Measurements from ENCODE around the gene NR1D2.

NR1D2 gene

DNA sequence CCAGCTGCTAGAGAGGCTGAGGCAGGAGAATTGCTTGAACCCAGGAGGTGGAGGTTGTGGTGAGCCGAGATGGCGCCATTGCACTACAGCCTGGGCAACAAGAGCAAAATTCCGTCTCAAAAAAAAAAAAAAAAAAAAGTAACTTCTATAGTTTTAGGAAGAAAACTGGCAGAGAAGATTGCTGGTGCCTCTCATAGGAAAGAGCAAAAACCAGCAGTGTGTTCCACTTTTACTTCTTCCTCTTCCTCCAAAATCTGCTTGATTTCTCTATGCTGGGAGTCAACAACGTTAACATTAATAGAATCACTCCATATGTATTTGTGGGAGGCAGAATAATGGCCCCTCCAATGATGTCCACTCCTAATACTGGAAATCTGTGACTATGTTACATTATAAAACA, 12.5 kb upstream of the NR1D2 start:
- no peak for DNase-seq

DNA sequence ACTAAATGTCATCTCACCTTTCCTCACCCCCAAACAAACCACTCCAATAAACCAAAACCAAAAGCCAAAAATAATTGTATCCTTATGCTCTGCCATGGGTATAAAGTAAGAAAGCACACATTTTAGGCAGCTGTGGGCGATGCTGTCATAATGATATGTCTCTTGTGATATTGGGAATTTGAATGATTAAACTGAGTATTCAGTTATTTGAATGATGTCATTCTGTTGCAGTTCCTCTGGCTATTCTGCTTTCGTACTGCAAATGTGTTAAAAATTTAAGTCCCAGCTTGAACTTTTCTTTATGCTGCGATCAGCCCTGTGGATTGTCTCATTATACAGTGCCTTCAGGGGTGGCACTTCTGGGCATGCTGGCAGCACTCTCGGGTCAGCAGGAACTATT, 10.8 kb upstream of the NR1D2 start:
- no peak for DNase-seq

DNA sequence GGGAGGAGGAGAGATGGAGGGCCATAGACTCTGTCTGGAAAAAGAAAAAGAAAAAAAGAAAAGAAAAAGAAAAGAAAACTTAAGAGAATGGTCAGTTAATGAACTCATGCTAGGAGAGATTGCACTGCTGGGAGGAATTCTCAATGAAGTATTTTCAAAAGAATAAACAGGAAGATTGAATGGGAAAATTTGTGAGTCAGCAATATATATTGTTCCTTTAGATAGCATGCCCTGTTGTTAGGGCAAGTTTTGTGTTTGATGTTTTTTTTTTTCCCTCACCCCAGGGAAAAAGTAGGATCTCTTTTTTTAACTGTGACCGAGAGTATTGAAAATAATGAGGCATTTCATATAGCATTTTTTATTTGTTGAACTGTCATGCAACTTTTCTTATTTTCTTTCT, 7.8 kb upstream of the NR1D2 start:
- DNase-seq: no peak

DNA sequence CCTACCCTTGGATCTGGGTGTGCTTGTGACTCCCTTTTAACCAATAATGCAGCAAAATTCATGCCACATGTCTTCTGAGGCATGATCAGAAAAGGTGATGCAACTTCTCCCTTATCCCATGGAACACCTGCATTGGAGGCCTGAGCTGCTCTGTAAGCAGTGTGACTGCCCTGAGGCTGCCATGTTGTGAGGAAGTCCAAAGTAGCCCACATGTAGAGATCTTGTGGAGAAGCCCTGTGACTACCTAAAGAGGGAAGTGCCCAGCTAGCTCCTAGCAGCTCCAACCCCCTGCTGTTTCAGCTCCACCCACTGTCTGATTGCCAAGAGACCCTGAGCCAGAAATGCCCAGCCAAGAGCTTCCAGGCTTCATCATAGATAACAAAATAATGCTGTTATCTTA, 6.4 kb upstream of the NR1D2 start:
- no peak for DNase-seq

DNA sequence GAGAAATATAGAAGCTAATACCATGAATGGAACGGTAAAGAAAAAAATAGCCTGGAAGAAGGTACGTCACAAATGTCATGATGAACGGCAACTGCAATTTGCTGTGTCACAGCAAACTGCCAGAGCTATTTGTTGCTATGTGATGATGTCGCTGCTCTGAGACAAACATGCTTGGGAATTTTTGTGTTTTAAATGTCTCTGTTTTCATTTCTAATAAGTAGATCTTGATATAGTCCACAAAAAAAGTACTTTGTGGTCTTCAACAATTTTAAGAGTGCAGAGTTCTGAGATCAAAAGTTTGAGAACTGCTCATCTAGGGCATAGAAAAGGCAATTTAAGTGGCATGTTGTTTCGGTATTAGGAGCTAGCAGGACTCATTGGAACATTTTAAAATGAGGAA, 4.3 kb upstream of the NR1D2 start:
- no peak for DNase-seq

DNA sequence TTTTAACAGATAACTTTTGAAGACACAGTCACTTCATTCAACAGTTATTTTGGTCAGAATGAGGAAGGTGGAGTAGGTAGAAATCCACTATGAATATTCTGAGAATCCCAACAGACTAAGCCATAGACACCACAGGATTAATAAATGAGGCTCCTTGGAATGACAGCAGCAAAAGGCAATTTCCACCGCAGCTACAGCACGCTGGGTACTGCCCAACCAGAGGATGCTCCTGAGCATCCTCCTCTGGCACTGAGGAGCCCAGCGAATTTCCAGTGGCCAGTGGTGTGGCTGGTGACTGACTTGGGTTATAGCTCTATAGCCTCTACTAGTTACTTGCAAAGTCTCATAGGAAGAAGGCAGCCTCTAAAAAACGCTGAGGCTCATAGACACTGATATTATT, 3.6 kb upstream of the NR1D2 start:
- no peak for DNase-seq

DNA sequence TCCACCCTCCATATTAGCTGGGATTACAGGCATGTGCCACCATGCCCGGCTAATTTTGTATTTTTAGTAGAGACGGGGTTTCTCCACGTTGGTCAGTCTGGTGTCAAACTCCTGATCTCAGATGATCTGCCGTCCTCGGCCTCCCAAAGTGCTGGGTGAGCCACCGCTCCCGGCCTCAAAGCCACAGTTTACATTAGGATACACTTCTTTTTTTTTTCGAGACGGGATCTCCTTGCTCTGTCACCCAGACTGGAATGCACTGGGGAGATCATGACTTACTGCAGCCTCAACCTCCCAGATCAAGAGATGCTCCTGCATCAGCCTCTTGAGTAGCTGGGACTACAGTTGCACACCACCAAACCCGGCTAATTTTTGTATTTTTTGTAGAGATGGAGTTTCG, 2.5 kb upstream of the NR1D2 start:
- no peak for DNase-seq

DNA sequence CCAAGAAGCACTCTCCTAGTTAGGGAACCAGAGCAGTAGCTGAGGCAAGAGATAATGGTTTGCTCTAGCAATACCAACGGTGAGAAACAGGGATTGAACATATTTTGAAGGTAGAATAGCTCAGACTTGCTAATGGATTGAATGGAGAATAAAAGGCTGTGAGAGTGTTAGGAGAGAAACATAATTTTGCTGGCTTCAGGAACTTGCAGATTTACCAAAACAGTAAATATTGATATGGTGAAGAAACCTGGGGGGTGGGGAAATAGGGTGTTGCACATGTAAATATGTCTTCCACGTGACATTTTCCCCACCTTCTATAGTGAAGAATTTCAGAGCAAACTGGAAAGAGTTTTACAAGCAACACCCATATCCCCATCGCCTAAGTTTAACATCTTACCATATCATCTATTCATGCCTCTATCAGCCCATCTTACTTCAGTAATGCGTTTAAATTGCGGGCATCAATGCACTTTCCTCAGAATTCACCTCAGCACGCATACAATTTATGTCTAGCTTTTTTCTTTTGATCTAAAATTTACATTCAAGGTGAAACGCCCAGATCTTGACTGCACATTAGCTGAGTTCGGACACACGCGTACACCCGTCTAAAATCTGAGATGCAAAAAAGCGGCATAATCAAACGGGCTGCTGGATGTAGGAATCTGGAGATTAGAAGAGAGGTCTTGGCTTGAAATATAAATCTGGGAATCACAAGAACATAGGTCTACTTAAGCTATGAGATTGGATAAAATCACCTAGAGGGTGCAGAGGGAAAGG, 891 bp upstream of the NR1D2 start:
- no peak for DNase-seq

DNA sequence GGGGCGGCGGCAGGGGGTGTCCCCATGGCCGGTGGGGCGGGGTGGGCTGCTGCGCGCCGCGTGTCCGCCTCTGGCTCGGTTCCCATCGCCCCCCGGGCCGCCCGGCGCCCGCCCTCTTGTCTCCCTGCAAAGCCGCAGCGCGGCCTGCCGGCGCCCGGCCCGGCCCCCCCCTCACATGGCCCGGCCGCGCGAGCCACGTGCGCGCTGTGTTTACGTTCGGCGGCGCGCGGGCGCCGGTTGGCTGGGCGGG, 502 bp downstream of the NR1D2 start:
- DNase-seq: no peak

DNA sequence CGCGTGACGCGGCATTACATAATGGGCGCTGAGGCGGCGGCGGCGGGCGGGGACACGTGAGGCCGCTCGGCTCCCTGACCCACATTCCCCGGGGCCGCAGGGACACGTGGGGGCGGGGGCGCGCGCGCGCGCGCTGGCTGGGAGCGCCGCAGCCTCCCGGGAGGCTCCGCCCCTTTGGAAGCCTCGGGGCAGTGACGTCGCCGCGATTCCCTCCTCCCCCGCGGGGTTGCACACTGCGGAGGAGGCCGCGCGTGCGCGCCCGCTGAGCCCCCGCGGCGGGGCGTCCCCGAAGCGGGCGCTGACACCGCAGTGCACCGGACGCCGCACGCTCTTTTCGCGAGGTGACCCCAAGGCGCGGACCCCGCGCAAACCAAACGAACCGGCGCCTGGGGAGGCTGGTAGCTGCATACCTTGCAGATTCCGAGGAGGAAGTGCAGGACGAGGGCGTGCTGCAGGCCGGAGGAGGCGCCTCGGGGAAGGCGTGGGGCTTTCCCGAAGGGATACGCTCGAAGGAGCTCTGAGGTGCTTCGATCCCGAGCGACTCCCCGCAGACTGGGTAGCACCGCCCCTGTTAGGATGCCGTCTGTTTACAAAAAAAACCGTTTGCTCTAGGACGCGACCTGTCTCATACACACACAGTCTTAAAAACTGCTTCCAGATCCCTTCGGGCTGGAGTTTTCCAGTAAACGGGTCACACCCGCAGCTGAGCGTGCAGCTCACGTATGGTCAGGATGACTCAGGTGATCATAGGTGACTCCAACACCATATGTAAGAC, 1.0 kb downstream of the NR1D2 start:
- DNase-seq: peak; percentile 96 to 98 (median 97)

DNA sequence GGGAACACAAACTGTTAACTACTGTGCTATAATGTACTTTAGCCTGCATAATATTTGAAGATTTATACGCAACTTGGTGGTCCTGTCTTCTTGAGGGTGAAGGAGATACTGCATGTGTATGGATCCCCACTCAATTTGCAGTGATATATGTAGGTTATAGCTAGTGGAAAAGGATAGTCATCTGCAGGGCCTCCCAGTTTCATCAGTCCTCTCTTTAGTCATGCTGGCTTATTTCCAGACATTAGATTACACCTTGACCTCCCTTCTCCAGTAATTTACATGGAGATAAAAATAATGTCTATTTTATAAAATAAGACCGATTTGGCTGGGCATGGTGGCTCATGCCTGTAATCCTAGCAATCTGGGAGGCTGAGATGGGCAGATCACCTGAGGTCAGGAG, 3.7 kb downstream of the NR1D2 start:
- DNase-seq: no peak

DNA sequence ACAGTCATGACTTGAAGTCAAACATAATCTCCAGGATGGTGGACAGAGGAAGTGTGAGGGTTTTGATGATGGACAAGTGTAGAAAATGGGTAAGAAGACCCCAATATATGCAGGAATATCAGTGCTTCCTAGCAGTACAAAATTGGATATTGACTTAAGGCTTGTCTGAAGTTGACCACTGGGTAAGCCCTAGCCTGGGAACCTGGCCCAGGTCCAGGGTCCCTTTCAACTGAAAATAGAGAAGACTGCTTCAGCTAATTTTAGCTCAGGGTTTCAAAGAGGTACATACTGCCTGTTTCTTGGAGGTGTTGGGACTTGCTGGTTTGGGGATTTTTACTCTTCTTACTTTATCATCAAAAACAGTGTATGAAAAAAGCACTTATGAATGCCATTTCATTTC, 4.7 kb downstream of the NR1D2 start:
- no peak for DNase-seq

DNA sequence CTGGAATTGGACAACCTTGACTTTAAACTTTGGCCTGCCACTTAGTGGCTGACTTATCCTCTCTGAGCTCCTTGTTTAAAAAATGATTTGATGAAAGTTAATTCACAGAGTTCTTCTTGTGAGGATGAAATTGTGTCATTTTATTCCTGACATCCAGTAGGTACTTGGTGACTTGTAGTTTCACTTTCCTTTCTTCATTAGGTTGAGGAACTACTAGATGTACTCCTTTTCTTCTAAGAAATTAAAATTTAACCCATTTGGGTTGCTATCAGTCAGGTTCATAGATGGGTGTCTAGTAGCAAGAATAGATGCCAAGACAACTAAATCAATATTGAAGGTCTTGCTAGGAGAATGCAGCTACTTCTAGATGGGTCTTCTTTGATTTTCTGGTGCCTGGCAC, 5.2 kb downstream of the NR1D2 start:
- DNase-seq: peak in 1 of 5 experiments; percentile 15

DNA sequence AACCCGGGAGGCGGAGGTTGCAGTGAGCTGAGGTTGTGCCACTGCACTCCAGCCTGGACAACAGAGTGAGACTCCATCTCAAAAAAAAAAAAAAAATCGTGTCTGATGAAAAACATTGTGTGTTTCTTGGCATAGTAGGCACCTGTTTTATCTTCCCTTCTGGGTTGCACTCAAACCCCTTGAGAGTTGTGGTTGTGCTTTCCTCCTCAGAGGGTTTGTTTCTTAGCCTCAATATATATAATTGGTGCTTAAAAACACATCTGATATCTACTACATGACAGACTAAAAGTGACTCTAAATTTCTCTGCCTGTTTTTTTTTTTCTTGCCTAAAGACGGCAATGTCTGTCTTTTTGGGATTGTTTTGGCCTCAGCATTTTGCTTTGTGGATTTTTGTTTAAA, 7.6 kb downstream of the NR1D2 start:
- DNase-seq: no peak

DNA sequence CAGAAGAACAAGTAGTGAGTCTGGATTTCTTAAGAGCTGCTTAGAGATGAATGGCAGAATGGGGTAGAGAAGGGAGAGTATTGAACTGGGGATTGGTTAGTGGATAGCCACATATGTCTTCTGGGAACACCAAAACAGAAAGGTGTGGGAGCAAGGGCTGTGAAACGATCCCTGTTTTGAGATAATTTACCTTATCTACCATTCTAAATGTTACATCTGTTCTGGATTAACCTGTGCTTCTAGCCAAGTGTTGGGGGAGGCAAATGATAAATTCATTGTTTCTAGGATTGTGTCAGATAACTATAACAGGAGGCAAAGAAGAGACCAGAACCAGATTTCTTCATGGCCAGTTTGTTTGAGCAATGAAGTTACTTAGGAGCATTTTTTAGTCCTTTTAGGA, 8.4 kb downstream of the NR1D2 start:
- DNase-seq: no peak

DNA sequence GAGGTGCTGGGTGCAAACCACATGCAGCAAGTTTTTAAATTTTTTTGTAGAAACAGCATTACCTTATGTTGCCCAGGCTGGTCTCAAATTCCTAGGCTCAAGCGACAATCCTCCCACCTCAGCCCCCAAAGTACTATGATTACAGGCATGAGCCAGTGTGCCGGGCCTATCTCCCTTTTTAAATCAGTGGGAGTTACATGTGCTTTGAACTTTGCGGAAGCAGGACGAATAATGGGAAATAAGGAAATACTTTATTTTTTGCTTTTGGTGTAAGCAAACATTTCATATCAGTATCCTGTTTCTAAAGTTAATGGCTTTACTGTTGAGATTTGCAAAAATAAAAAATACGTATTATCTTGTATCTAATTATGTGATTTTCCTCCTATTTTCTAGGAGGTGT, 9.1 kb downstream of the NR1D2 start:
- no peak for DNase-seq

DNA sequence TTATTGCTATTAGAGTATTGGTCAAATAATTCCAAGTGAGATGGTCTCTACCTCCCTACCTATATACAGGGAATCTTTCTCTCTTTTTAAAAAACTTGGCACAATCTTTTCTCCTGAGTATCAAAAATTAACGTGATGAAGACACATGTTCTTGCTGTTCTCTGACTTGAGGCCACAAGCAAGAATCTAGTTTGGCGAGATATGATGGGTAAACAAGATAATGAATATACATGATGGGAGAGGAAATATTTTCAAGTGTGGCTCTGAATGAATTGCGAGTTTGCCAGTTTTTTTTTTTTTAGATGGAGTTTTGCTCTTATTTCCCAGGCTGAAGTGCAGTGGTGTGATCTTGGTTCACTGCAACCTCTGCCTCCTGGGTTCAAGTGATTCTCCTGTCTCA, 11.6 kb downstream of the NR1D2 start:
- no peak for DNase-seq

DNA sequence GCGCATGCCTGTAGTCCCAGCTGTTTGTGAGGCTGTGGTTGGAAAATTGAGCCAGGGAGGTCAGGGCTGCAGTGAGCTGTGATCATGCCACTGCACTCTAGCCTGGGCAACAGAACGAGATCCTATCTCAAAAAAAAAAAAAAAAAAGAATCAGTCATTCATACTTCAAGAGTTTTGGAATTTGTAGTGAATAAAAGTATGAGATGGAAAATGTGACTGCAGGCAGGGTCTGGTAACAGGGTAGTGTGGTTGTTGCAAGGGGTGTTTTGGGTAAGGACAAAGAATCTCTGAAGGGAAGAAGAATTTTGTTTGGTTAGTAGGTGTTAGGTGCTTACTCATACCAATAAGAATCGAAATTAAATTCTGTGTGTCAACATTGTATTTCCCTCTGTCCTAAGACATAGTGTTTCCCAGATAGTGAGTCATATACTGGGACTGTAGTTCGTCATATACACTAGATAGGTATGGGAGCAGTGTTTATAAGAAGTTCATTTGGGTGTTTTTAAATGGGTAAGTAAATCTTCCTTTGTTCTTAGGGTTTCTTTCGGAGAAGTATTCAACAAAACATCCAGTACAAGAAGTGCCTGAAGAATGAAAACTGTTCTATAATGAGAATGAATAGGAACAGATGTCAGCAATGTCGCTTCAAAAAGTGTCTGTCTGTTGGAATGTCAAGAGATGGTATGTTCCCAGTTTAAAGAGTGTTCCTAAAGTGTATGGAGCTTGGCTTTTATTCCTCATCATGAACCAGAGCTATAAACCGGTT, 14.2 kb downstream of the NR1D2 start:
- DNase-seq: peak in 1 of 5 experiments; percentile 26

DNA sequence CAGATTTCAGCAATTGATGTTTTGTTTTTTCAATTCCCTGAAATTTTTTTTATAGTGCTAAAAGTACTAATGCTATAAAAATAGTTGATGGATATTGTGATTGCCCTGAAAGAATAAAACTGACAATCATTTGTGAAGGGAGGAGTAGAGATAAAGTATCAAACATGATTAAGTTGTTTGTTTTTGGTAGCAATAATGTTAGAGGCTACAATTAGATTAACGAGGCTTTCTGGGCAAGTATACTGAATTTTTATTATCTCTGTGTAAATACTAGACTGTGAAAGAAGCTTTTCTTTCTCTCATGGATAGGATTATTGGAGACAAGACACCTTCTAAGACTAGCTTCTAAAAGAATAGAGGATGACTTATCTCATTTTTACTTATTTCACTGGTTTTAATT, 15.6 kb downstream of the NR1D2 start:
- DNase-seq: no peak

DNA sequence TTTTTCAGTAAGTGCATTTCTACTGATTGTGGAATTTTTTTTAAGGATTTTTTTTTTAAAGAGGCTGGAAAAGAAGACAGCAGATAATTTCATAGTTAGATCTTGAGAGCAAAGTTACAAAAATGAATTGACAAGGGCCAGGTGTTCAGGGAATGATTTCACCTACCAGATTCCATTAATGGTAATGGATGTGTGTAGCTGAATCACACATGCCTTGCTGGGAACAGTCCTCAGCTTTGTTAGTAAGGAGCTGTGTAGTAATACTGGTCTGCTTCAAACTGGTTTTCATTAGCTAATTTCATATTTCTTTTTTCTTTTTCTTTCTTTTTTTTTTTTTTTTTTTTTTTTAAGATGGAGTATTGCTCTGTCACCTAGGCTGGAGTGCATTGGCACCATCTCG, 16.0 kb downstream of the NR1D2 start:
- DNase-seq: no peak

DNA sequence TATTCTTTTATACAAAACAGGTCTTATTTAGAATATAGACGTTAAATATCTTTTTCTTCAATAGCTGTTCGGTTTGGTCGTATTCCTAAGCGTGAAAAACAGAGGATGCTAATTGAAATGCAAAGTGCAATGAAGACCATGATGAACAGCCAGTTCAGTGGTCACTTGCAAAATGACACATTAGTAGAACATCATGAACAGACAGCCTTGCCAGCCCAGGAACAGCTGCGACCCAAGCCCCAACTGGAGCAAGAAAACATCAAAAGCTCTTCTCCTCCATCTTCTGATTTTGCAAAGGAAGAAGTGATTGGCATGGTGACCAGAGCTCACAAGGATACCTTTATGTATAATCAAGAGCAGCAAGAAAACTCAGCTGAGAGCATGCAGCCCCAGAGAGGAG, 16.8 kb downstream of the NR1D2 start:
- DNase-seq: no peak

DNA sequence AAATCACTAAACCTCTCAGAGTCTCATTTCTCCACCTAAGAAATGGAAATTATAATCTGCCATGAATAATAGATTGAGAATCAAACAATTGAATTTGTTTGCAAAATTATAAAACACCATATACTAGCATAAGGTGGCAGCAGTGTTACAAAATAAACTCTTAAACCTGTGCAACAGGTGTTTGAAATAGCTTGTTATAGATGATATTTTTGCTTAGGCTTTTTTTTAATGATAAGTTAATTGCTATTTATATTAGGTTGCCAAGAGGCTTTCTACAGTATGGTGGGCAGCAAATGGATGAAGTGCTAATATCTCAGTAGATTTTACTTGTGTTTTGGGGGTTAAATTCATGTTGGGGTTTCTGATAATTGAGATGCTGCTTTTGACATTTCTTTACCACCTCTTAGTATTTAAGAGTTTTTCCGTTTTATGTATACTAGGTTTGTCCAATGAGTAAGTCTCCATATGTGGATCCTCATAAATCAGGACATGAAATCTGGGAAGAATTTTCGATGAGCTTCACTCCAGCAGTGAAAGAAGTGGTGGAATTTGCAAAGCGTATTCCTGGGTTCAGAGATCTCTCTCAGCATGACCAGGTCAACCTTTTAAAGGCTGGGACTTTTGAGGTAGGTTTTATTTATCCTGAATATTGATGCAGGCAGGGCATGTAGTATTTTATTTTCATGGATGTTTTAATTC, 19.6 kb downstream of the NR1D2 start:
- no peak for DNase-seq

DNA sequence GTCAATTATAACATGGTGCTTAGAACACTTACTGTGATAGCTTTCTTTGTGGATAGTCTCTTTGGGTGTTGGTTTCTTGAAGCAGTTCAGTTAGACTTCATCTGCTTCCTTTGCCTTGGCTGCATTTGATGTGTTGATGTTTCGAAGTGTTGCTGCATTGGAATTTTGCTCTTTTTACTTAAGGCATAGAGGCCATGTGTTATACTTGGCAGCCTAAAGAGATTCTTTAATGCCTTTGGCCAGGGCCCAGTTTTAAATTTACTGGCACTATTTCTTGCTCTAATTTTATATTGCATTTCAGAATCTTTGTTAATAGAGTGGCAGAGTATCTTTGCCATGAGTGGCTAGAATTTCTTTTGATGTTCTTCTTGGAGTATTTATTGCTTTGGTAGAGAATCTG, 21.2 kb downstream of the NR1D2 start:
- DNase-seq: no peak
